PC-3 (cell line): ENCODE data around the gene RFX4. TPM values are rescaled to one million over a fixed set of nuclear protein-coding genes. Genes with fewer than 3 reads are reported as not detected.

Experiments
- ATAC-seq: fragments of 200-7000 bp; cut with Tn5 transposase; 2 replicates; pipeline ENCODE4 v1.9.1; 2020; ENCODE audit warnings: mild to moderate bottlenecking, moderate library complexity
- BruUV-seq: library from RNA; stranded (reverse); fragments of 400-500 nt; replicated peaks from 2 replicates; lab custom pipeline; 2021; lab: Mats Ljungman, UMichigan
- CTCF ChIA-PET: fragments of 300-600 bp; sonication (Branson Sonifier 250); formaldehyde crosslinking; loops from one replicate; lab custom pipeline; 2022; ENCODE audit warnings: antibody characterized with exemption; lab: Charles Lee
- POLR2A ChIA-PET: fragments of 300-600 bp; sonication (Branson Sonifier 250); formaldehyde crosslinking; loops from one replicate; lab custom pipeline; 2022; ENCODE audit warnings: antibody characterized with exemption; ENCODE audit not compliant: unreplicated experiment; lab: Charles Lee
- DNase-seq: peaks from one replicate; pipeline ENCODE4 v3.0.0-alpha.2; 2015
- H2AFZ ChIP-seq: fragments of 300-600 bp; sonication (generic); 2 replicates; pipeline ENCODE4 v1.6.0; 2016; ENCODE audit warnings: antibody characterized with exemption, low read length
- H3F3A ChIP-seq: fragments of 300-600 bp; sonication (generic); one replicate; pipeline ENCODE4 v1.6.0; 2017; ENCODE audit warnings: antibody characterized with exemption, low read length, control low read depth, mild to moderate bottlenecking; ENCODE audit not compliant: unreplicated experiment
- H3K27ac ChIP-seq: fragments of 300-600 bp; sonication (generic); 2 replicates; pipeline ENCODE4 v1.5.1; 2016; ENCODE audit warnings: mild to moderate bottlenecking, low read length
- H3K27me3 ChIP-seq: fragments of 300-600 bp; sonication (generic); 2 replicates; pipeline ENCODE4 v1.6.1; 2016; ENCODE audit warnings: low read length, mixed read lengths
- H3K36me3 ChIP-seq: fragments of 300-600 bp; sonication (generic); 2 replicates; pipeline ENCODE4 v1.6.1; 2016; ENCODE audit warnings: low read depth, mixed run types, low read length, mixed read lengths
- H3K4me1 ChIP-seq: fragments of 300-600 bp; sonication (generic); 2 replicates; pipeline ENCODE4 v1.5.1; 2016; ENCODE audit warnings: low read length; ENCODE audit not compliant: insufficient read depth
- H3K4me2 ChIP-seq: fragments of 300-600 bp; sonication (generic); 2 replicates; pipeline ENCODE4 v1.6.0; 2016; ENCODE audit warnings: low read length
- H3K4me3 ChIP-seq: fragments of 300-600 bp; sonication (generic); 2 replicates; pipeline ENCODE4 v1.5.1; 2016; ENCODE audit warnings: mild to moderate bottlenecking, low read length, mixed read lengths
- H3K79me2 ChIP-seq: fragments of 300-600 bp; sonication (generic); 2 replicates; pipeline ENCODE4 v1.6.1; 2017; ENCODE audit warnings: low read length, mixed read lengths
- H3K9ac ChIP-seq: fragments of 300-600 bp; sonication (generic); 2 replicates; pipeline ENCODE4 v1.6.0; 2016; ENCODE audit warnings: mild to moderate bottlenecking, low read length
- H3K9me2 ChIP-seq: fragments of 300-600 bp; sonication (generic); replicated peaks from 2 replicates; pipeline ENCODE4 v1.6.1; 2016; ENCODE audit warnings: mixed run types, low read length, mixed read lengths
- H3K9me3 ChIP-seq: fragments of 300-600 bp; sonication (generic); 2 replicates; pipeline ENCODE4 v1.6.1; 2016; ENCODE audit warnings: low read length, mixed read lengths
- H4K20me1 ChIP-seq: fragments of 300-600 bp; sonication (generic); 2 replicates; pipeline ENCODE4 v1.6.1; 2016; ENCODE audit warnings: low read length, mixed read lengths
- EZH2 ChIP-seq: fragments of 300-600 bp; sonication (generic); IDR thresholded peaks from one replicate; pipeline ENCODE4 v1.6.1; 2017; ENCODE audit warnings: antibody characterized with exemption, mild to moderate bottlenecking, low read length; ENCODE audit not compliant: unreplicated experiment
- EZH2phosphoT487 ChIP-seq: fragments of 300-600 bp; sonication (generic); IDR thresholded peaks from 2 replicates; pipeline ENCODE4 v1.6.1; 2018; ENCODE audit warnings: mild to moderate bottlenecking, antibody characterized with exemption, low read length, borderline replicate concordance
- intact Hi-C: fragments of 100-400 bp; cut with micrococcal nuclease; formaldehyde crosslinking; loops from 2 replicates; pipeline ENCODE4 v1.9.0; 2023
- total RNA-seq: library from RNA; depleted of rRNA; stranded (reverse); fragments of >200 nt; gene quantifications from 2 replicates; pipeline ENCODE4 v1.2.3, GENCODE V29; 2014
- TF ChIP-seq, protein P1 (sequence below): fragments of 300-600 bp; sonication (generic); conservative IDR thresholded peaks from 2 replicates; pipeline ENCODE4 v1.5.1; 2017; ENCODE audit warnings: antibody characterized with exemption, low read depth, mild to moderate bottlenecking, low read length

The RFX4 gene
- total RNA-seq, 1 experiment from 2014 or later: not detected

DNA sequence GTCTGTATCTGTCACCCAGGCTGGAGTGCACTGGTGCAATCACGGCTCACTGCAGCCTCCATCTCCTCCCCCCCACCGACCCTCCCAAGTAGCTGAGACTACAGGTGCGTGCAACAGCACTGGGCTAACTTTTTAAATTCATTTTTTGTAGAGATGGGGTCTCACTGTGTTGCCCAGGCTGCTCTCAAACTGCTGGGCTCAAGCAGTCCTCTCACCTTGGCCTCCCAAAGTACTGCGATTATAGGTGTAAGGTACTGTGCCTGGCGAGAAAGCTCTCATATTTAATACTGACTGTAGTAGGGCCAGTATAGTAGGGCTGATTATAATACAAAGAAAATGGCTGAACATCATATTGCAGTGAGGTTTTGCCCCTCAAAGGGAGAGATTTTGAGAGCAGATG, 194.1 kb downstream of the RFX4 start:
- Histone ChIP-seq H3K4me3 (no peak overlapping the region), H3K27me3 (no peaks in the 10 kb centered on the region), H3K36me3 (no peaks in the 10 kb centered on the region), H3K27ac (no peak overlapping the region), H3K9me3 (no peaks in the 10 kb centered on the region), H3K79me2 (peaks cover 67% of the 10 kb centered on the region), H3K9ac (no peak overlapping the region), H3K4me2 (no peak overlapping the region), H4K20me1 (no peaks in the 10 kb centered on the region), H3F3A (no peaks in the 10 kb centered on the region), H3K9me2 (no peaks in the 10 kb centered on the region), H2AFZ (no peak overlapping the region), H3K4me1 (peaks cover 30% of the 10 kb centered on the region)
- CTCF ChIA-PET: no interaction called here
- POLR2A ChIA-PET: no interaction called here
- intact Hi-C loops: no loop called here
- DNase-seq (no peak), ATAC-seq (no peak)
- no TSS peak for BruUV-seq
- TF ChIP-seq EZH2: no peak
- TF ChIP-seq, protein P1, sequence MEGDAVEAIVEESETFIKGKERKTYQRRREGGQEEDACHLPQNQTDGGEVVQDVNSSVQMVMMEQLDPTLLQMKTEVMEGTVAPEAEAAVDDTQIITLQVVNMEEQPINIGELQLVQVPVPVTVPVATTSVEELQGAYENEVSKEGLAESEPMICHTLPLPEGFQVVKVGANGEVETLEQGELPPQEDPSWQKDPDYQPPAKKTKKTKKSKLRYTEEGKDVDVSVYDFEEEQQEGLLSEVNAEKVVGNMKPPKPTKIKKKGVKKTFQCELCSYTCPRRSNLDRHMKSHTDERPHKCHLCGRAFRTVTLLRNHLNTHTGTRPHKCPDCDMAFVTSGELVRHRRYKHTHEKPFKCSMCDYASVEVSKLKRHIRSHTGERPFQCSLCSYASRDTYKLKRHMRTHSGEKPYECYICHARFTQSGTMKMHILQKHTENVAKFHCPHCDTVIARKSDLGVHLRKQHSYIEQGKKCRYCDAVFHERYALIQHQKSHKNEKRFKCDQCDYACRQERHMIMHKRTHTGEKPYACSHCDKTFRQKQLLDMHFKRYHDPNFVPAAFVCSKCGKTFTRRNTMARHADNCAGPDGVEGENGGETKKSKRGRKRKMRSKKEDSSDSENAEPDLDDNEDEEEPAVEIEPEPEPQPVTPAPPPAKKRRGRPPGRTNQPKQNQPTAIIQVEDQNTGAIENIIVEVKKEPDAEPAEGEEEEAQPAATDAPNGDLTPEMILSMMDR: no peak
- TF ChIP-seq EZH2phosphoT487: no peak

DNA sequence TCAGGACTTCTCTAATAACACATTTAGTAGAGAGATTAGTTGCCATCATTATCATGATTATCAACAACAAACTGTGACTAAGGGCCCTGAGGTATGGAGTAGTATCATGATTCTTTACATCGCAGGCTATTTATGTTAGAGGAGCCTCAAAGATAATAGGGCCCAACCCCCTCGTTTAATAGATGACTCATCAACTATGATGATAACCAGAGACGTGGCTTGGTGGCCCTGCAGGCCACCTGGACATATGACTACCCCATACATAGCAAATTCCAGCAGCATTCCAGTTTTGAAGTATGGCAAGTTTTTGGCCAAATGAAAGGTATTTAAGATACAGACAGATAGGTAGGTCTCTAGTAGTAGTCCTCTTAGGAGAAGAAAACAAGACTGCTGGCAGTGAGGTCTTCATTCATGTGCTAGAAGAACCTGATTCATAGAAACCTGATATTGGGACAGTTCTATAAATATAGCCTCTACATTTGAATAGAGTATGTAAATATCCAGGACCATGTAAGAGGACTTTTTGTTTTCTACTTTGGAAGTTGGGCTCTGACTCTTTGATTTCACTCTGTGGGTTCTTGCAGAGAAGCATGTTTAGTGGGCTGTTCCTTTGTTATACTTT, 197.3 kb downstream of the RFX4 start:
- Histone ChIP-seq H3K9me3 (no peaks in the 10 kb centered on the region), H2AFZ (no peak overlapping the region), H3K4me2 (0 out of 2 replicates have a peak overlapping the region, but pooled peaks have one; percentile 3), H3K27me3 (no peaks in the 10 kb centered on the region), H3K36me3 (peaks cover 4% of the 10 kb centered on the region; the same call in 1 of the 2 replicates), H3F3A (no peaks in the 10 kb centered on the region), H4K20me1 (0 out of 2 replicates have a peak, but pooled peaks cover 6% of the 10 kb centered on the region), H3K4me3 (no peak overlapping the region), H3K9me2 (no peaks in the 10 kb centered on the region), H3K27ac (0 out of 2 replicates have a peak overlapping the region, but pooled peaks have one; percentile 6), H3K9ac (no peak overlapping the region), H3K4me1 (peaks cover 23% of the 10 kb centered on the region), H3K79me2 (peaks cover 84% of the 10 kb centered on the region)
- no TSS peak for BruUV-seq
- TF ChIP-seq, protein P1: no peak
- TF ChIP-seq EZH2phosphoT487 (no peak), EZH2 (no peak)
- DNase-seq: peak; percentile 87
- ATAC-seq: peak; percentile 90
- POLR2A ChIA-PET: no interaction called here
- CTCF ChIA-PET: no interaction called here
- intact Hi-C loops: no loop called here

DNA sequence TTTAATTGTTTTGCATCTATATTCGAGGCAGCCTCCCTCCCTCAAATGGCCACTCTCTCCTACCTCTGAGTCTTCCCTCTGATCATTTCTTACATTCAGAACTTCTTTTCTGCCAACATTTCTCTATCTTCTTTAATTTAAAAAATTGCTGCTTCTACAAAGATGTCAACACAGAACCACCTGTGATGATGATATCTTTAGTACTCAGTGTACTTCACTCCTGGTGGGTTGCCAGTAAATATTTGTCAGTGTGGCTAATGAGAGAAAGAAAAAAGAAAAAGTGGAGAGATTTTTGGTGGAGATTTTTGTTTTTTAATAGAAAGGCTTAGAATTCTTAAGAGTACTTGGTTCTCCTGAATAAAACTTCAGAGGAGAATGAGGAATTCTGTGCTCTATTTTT, 199.8 kb downstream of the RFX4 start:
- no peak overlapping the region for H2AFZ ChIP-seq
- H4K20me1 ChIP-seq: 0 out of 2 replicates have a peak, but pooled peaks cover 6% of the 10 kb centered on the region
- H3K27me3 ChIP-seq: no peaks in the 10 kb centered on the region
- peaks cover 59% of the 10 kb centered on the region for H3K79me2 ChIP-seq
- no peak for DNase-seq
- CTCF ChIA-PET: no interaction called here
- H3K4me1 ChIP-seq: peaks cover 14% of the 10 kb centered on the region
- ATAC-seq: no peak
- no peak overlapping the region for H3K27ac ChIP-seq
- H3K9me2 ChIP-seq: no peaks in the 10 kb centered on the region
- no TSS peak for BruUV-seq
- no peak overlapping the region for H3K4me2 ChIP-seq
- H3K9me3 ChIP-seq: no peaks in the 10 kb centered on the region
- TF ChIP-seq EZH2phosphoT487 (no peak), EZH2 (no peak)
- TF ChIP-seq, protein P1: no peak
- POLR2A ChIA-PET: no interaction called here
- no peaks in the 10 kb centered on the region for H3F3A ChIP-seq
- no peak overlapping the region for H3K9ac ChIP-seq
- H3K4me3 ChIP-seq: no peak overlapping the region
- intact Hi-C loops: no loop called here
- H3K36me3 ChIP-seq: peaks cover 4% of the 10 kb centered on the region; the same call in 1 of the 2 replicates
